HG03457 (cell line): ENCODE measurements around the gene HNF1A.

ENCODE experiments used
- ATAC-seq: cut with Tn5 transposase; IDR thresholded peaks from one replicate; pipeline ENCODE4 v1.9.1; 2021; ENCODE audit warnings: moderate number of reproducible peaks; ENCODE audit not compliant: unreplicated experiment

Gene HNF1A

DNA sequence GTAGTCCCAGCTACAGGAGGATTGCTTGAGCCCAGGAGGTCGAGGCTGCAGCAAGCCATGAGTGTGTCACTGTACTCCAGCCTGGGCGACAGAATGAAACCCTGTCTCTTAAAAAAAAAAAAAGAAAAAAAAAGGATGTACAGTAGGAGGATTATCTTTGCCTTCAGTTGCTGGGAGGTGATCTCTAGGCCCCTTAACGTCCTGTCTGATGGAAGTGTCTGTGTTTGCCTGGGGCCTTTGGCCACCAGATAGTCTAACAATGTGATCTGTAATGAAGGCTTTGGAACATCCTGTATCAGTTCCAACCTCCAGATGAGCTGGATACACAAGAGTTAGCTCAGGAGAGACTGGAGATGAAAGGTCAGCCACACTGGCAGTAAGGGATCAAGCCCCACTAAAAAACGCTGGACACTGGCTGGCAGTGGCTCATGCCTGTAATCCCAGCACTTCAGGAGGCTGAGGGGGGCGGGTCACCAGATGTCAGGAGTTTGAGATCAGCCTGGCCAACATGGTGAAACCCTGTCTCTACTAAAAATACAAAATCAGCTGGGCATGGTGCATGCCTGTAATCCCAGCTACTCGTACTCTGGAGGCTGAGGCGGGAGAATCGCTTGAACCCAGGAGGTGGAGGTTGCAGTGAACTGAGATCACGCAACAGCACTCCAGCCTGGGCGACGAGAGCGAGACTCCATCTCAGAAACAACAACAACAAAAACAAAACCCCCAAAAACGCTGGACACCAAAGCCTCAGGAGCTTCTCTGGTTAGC is 19.0 kb upstream of the HNF1A start:
- no peak for ATAC-seq

DNA sequence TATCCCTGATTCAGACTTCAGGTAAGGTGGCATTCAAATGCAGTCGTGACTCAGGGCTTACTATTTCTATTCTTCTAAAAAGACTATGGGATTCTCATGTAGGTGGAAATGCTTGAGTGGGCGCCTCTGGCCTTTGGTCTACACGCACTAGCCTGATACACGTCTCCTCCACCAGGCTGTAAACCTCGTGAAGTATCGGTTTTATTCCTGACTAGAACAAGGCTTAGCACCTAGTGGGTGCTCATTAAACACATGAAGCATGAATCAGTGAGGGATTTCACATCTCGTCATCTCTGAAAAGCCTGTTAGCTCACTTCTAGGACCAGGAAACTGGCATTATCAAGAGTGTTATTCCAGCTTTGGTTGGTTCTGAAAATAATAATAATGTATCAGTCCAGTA is 17.7 kb upstream of the HNF1A start:
- ATAC-seq: no peak

DNA sequence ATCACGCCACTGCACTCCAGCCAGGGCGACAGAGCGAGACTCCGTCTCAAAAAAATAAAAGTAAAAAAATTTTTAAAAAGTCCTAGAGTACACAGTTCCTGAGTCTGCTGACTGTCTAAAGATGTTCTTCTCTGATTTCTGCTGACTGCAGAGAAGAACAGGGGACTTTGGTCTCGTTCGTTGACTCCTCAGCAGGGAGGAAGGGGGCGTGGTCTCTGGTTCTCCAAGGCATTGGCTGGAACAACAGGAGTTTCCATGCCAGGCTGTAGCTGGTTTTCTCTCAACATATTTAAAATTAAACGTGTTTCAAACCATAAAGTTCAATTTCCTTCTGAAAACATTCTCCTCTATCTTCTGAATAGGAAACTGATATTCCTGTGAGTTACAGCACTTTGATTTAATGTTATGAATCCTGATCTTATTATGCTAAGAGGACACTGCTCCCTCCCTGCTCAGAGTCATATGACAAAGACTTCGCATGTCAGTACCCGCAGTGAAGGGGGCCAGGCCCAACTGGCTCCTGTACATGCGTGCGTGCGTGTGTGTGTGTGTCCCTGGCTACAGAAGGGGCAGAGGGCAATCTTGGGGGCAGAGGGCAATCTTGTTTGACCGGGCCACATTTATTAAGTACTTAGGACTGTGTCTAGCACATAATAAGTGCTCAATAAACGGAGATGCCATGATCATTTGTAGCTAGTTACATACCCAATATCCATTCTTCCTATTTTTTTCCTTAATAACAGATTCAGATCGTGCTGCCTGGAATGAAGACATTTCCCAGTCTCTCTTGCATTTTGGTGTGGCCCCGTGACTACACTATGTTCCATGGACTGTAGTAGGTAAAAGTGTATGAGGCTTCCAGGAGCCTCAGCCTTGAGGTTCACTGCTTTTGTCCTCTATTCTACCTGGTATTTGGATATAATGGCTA is 16.5 kb upstream of the HNF1A start:
- no peak for ATAC-seq

DNA sequence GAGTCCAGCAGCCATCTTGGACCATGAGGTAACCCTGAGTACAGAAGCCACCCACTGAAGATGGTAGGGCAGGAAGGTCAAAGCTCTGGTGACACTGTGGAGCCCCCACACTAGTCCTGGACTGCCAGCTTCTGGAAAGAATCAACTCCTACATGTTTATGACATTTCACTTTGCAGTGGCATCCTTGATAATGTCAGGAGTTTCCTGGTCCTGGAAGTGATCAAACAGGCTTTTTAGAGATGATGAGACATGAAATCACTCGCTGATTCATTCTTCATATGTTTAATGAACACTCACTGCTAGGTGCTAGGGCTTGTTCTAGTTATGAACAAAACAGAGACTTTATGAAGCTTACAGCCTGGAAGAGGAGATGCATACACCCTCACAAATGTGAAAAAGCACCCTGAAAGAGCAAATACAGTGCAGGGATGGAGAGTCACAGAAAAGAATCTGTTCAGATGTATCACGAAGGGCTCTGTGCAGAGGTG is 15.8 kb upstream of the HNF1A start:
- no peak for ATAC-seq

DNA sequence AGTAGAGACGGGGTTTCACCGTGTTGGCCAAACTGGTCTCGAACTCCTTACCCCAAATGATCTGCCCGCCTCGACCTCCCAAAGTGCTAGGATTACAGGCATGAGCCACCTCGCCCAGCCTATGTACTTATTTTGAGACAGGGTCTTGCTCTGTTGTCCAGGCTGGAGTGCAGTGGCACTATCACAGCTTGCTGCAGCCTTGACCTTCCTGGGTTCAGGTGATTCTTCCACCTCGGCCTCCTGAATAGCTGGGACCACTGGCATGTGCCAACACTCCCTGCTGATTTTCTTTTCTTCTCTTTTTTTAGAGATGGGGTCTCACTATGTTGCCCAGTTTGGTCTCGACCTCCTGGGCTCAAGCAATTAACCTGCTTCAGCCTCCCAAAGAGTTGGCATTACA is 14.0 kb upstream of the HNF1A start:
- ATAC-seq: no peak

DNA sequence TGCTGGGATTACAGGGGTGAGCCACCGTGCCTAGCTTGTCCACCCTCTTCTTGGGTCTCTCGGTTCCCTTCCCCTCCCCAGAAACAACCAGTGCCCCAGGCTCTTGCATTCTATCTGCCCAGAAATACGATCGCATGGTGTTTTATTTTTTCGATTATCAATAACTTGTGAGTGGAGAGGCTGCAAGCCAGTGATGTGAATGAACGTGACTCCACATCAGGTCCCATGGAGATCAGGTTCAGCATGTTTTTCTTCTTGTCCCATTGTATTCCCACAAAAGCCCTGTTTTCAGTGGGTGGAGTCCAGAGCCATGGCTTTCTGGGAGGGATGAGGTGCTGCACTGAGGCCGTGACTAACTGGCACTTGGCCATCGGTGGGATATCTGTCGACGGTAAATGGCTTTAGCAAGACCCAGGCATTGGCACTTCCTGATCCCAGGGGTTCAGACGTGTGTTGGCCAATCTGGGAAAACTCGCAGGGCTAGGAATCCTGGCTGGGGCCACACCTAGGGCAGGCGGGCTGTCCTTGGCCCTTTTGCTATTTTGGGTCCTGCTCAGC is 12.7 kb upstream of the HNF1A start:
- ATAC-seq: no peak

DNA sequence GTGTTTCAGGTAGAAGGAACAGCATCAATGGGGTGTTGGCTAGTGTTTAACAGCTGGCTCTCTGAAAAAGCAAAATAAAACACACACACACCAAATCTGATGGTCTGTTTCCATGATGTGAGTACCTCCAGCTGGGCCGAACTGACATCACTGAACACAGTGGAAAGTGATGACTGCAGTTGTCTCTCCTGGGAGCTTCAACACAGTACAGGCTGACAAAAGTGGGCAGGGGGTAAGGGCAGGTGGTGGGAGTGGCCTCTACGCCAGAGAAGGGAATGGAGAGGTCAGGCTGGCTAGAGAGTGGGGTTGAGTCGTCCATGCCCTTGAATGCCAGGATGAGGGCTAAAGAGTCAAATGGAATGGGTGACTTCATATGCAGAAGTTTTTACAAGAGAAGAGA is 8.0 kb upstream of the HNF1A start:
- ATAC-seq: no peak

DNA sequence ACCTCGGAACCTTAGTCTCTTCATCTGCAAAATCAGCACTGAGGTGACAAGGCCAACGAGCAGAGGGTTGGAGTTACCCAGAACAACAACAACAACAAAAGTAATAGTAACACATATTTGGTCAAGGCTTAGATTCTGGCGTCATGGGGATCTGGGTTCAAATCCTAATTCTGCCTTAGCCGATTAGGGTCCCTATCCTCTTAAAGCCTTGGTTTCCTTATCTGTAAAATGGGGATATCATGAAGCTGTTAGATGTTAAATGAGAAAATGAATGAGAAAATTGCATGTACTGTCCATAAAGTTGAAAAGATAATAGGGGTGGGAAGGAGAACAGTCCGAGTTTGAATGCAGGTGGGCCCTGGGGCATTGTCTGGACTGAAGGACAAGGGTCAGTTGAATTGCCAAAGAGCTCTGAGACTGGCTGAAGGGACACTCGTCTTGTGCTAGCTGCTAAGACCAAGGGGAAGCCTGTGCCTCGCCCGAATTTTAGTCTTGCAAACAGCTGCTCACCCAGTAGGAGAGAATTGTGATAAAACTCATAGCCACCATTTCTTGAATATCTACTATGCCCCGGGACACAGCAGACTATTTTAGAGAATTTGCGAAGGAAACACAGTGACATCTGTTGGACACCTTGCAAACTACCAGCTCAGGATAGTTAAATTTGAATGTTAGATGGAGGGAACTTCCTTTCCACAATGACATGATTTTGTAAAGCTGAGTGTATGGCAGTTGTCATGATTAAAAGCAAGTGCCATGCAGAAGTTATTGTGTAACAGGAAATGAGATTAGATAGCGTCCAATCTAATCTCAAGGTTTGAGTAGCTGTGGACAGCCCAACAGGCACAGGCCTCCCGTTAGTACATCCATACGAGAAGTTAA is 6.8 kb upstream of the HNF1A start:
- ATAC-seq: no peak

DNA sequence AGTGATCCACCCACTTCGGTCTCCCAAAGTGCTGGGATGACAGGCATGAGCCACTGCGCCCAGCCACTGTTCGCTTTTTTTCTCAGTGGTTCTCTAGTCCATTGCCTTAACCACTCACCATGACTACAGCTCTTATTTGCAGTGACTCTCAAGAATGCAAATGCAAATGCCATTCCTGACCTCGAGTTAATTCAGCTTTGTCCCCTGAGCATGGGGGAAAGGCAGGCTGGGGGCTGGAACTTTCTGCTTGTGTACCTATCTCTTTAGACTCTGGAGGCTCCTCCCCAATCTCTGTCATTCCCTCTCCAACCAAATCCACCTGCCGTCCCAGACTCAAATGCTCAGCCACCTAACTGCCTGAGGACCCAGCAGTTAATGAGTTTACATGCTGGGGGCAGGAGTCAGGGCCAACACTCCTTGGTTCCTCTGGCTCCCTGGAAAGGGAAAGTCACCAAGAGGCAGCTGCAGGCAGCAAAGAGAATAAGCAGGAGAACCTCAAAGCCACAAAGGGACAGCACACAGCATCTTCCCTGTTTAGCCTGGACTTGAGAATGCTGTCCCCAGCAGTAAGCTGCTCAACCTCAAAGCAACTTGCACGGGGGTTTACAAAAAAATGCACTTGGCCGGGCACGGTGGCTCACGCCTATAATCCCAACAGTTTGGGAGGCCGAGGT is 5.3 kb upstream of the HNF1A start:
- ATAC-seq: no peak

DNA sequence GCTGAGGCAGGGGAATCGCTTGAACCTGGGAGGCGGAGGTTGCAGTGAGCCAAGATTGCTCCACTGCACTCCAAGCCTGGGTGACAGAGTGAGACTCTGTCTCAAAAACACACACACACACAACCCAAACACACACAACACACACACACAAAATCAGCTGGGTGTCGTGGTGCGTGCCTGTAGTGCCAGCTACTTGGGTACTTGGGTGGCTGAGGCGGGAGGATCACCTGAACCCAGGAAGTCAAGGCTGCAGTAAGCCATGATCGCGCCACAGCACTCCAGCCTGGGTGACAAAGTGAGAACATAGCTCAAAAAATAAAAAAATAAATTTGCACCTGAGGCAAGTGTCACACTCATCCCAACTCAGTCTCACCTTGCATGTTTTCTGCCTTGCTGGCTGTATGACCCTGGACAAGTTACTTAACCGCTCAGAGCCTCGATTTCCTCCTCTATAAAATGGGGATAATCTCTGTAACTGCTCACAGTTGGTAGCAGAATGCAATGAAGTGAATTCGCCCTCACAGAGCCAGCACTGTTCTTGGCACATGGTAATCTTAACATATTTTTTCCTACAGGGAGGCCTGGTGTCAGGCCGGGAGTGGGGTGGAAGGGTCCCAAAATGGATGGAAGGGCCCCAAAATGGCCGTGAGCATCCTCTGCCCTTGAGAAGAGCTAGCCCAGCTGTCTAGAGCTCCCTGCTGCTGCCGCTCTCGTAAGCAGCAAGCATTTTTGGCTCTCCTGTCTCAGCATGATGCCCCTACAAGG is 630 bp upstream of the HNF1A start:
- ATAC-seq: no peak

DNA sequence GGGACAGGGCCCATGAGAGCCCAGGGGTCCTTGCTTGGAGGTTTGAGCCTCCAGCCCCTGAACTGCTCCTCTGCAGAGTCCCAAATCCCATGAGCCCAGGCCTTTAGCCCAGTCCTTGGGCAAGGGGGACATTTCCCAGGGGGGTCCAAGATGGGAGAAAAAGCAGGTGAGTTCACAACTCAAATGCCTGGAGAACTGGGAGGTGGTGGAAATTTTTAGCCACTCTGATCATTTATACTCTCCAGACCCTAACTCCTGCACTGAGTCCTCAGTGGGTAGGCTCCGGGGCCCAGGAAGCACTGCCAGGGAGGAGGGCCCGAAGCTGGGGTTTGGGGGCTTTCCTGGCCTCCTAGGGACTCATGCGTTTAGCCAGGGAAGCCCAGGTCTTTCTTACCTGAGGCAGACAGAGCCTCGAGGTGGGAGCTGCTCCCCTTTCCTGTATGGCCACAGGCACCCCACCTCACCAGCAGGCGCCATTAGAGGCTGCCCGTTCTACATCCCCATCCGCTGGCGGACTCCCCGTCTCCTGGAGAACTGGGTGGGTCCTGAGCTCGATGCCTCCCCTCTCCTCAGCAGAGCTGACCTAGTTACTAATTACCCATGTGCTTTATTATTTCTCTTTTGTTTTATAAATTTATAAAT is 998 bp downstream of the HNF1A start:
- no peak for ATAC-seq

DNA sequence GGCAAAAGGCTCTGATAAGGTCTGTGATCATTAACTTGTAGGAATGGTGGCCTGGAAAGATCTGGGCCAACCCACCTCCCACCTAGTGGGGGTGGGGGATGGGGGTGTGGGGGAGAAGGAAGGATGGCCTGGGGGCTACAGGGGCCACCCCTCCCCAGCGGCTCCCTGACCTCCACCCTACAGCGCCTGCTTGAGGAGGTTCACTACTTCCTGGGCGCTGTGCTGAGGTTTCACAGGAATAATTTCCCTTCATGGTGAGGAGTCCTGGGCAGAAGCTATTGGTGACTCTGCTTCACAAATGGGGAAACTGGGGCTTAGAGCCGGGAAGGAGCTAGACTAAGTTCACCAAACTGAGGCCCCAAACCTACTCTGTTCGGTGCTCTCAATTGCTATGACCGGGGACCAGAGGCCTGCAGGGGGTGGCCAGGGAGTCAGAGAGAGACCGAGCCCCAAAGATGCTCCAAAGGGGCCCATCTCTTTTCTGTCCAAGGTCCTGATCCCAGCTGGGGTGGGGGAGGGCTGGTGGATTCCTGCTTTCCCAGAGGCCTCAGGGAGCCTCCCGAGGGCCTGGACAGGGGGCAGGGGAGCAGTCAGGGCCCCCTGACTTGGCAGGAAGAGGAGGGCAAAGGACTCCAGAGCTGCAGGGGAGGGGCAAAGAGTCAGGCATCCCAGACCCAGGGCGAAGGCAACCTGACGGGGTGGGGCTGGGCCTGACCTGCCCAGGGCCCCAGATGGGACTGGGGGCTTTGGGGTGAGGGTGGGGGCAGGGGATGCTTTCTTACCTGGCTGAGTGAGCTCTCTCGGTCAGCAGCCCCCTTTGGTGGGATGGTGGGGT is 1.7 kb downstream of the HNF1A start:
- no peak for ATAC-seq

DNA sequence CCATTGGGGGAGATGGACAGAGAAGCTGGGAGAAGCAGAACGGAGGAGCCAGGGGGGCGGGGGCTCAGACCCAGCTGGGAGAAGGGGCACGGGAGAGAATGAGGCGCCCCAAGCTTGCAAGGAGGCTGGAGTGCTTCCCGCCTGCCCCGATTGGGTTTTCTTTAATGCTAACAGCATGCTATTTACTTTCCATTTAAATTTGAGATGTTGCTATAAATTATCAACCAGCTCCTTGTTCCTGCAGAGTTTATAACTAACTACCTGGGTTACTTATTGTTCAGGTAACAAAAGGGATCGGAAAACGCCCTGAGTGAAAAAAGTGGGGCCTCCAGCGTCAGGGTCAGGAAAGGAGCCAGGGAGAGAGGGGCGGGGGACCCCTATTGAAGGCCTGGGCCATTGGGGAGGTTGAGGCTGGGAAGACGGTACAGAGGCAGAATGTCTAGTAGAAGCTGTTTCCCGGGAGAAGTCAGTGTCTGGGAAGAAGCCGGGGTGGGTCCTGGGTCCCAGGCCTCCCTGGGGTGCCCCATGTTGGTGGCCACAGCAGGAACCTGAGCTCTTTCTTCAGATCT is 2.5 kb downstream of the HNF1A start:
- ATAC-seq: no peak

DNA sequence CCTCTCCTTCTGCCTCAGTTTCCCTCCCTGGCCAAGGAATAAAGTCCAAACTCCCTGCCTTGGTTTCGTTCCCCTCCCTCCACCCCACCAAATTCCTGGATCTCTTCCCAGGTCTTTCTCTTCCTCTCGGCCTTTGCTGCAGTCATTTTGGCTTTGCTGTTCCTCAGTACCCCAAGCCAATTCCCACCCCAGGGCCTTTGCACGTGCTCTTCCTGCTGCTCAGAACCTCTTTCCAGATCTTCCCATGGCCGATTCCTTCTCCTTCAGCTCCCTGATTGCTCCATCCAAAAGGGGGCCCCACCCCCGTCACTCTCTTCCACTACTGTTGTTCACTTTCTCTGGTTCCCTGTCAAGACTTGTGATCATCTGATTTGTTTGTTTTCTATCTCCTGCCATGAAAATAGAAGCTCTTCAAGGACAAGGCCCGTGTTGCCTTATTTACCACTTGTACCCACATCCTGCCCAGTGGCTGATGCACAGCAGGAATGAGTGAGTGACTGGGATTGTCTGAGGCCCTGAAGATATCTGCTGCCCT is 3.1 kb downstream of the HNF1A start:
- no peak for ATAC-seq

DNA sequence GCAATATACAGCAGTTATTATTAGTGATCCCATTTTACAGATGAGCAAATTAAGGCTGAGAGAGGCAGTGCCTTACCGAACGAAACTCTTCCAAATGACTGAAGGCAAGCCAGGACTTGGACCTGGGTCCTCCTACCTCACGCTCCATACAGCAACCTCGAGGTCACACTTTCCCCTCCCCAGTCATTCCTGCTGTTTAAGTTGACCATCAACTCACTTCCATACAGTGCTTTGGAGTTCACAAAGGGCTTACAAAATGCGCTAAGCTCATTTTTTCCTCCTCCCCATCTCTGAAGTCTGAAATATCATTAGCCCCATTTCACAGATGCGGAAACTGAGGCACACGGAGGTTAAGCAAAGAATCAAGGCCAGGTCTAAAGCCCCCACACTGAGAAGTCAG is 4.3 kb downstream of the HNF1A start:
- ATAC-seq: no peak

DNA sequence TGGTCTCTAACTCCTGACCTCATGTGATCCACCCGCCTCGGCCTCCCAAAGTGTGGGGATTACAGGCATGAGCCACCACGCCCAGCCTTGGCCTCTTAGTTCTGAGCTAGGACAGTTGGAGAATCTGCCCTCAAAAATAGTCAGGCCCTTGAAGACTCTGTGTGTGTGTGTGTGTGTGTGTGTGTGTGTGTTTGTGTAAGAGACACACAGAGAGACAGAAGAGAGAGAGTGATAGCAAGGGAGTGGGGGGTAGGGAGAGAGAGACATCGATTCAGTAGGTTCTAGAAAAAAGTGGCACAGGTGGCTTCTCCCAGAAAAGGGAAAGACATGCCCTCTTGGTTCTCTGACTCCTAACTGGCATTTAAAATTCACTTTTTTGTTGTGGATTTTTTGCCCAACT is 5.4 kb downstream of the HNF1A start:
- no peak for ATAC-seq

DNA sequence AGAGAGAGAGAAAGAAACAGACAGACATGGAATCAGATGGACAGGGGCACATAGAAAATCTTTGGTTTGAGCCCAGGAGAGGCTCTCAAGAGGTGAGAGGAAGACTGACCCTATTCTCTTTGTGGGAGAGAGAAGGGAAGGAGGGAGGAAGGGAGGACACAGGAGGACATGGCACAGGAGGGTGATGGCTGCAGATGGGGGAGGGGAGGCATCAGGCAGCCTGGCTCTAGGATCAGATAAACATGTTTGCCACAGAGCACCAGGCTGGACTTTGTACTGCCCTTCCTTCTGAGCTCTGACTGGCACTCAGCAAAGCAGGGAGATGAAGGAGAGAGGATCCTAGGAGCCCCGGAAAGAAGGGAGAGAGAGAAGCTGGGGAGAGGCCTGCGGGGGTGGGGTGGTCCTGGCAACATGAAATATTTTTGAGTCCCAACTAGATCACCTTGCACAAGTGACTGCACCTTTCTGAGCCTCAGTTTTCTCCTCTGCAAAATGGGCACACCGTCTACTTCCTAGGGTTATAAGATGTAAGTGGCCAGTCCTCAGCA is 6.1 kb downstream of the HNF1A start:
- ATAC-seq: no peak
